HG03108 (cell line): ENCODE results near the gene SLC38A10.
"Not testable (repeated sequence)": the region's sequence is repeated elsewhere in the genome, so short reads cannot be mapped to it uniquely, and the experiment has no call there.

ENCODE experiments used
- ATAC-seq: cut with Tn5 transposase; IDR thresholded peaks from one replicate; pipeline ENCODE4 v1.9.1; 2021; ENCODE audit warnings: moderate library complexity; ENCODE audit not compliant: unreplicated experiment

The SLC38A10 gene

GRCh38 chr17:81312624-81313325 lies 17.7 kb upstream of the SLC38A10 start:
- no peak for ATAC-seq

- ATAC-seq = no peak
Measured at GRCh38 chr17:81311946-81312345, 16.8 kb upstream of the SLC38A10 start.

- ATAC-seq = no peak
Measured at GRCh38 chr17:81310949-81311550, 15.9 kb upstream of the SLC38A10 start.

- no peak for ATAC-seq
Measured at GRCh38 chr17:81309859-81310839, 15.0 kb upstream of the SLC38A10 start.

- ATAC-seq = no peak
Measured at GRCh38 chr17:81309140-81309858, 14.2 kb upstream of the SLC38A10 start.

GRCh38 chr17:81308784-81309139 lies 13.7 kb upstream of the SLC38A10 start:
- ATAC-seq = not testable (repeated sequence)

- ATAC-seq = no peak
Measured at GRCh38 chr17:81307636-81308560, 12.8 kb upstream of the SLC38A10 start.

- no peak for ATAC-seq
Measured at GRCh38 chr17:81306898-81307510, 11.9 kb upstream of the SLC38A10 start.

- no peak for ATAC-seq
Measured at GRCh38 chr17:81306491-81306890, 11.4 kb upstream of the SLC38A10 start.

- ATAC-seq = no peak
Measured at GRCh38 chr17:81305051-81305630, 10.0 kb upstream of the SLC38A10 start.

- ATAC-seq = no peak
Measured at GRCh38 chr17:81304196-81305015, 9.3 kb upstream of the SLC38A10 start.

GRCh38 chr17:81303385-81303784 lies 8.3 kb upstream of the SLC38A10 start:
- ATAC-seq = no peak

GRCh38 chr17:81302861-81303333 lies 7.8 kb upstream of the SLC38A10 start:
- ATAC-seq = no peak

GRCh38 chr17:81302324-81302723 lies 7.2 kb upstream of the SLC38A10 start:
- ATAC-seq = no peak

GRCh38 chr17:81301195-81302144 lies 6.4 kb upstream of the SLC38A10 start:
- ATAC-seq = no peak

GRCh38 chr17:81300586-81301155 lies 5.6 kb upstream of the SLC38A10 start:
- no peak for ATAC-seq
